Esophagus squamous epithelium (tissue), 5 donors: ENCODE measurements around the gene PSD2. TPM values are rescaled to one million over a fixed set of nuclear protein-coding genes. Genes with fewer than 3 reads are reported as not detected.

Experiments
- DNase-seq: peaks from one replicate; lab custom pipeline; 2025; lab: John Stamatoyannopoulos, UW
- H3K27ac ChIP-seq, 4 donors: fragments of 200-600 bp; sonication (generic); one replicate each; pipeline ENCODE4 v1.5.1; 2016 to 2019; ENCODE audit warnings: mild to moderate bottlenecking in 1 of 4
- H3K27me3 ChIP-seq, 4 donors: fragments of 200-600 bp; sonication (generic); 1 replicate in 3 of 4; 2 replicates in 1 of 4; pipeline versions ENCODE4 v1.5.1 to v1.6.0; 2017 to 2021; ENCODE audit warnings: antibody characterized with exemption in 1 of 4
- H3K36me3 ChIP-seq, 3 donors: fragments of 200-600 bp; sonication (generic); one replicate each; pipeline ENCODE4 v1.5.1; 2016 to 2019
- H3K4me1 ChIP-seq, 3 donors: fragments of 200-600 bp; sonication (generic); one replicate each; pipeline ENCODE4 v1.5.1; 2017 to 2019
- H3K4me3 ChIP-seq, 4 donors: fragments of 200-600 bp; sonication (generic); 1 replicate in 3 of 4; 2 replicates in 1 of 4; pipeline ENCODE4 v1.5.1; 2016 to 2019; ENCODE audit warnings: mild to moderate bottlenecking in 2 of 4, moderate library complexity in 1 of 4
- H3K9me3 ChIP-seq, 3 donors: fragments of 200-600 bp; sonication (generic); one replicate each; pipeline ENCODE4 v1.5.1; 2016 to 2019
- POLR2A ChIP-seq, 4 donors: fragments of 450-650 bp; IDR thresholded peaks; one replicate each; pipeline ENCODE4 v1.6.1; 2017; ENCODE audit warnings: antibody characterized with exemption in 4 of 4, mild to moderate bottlenecking in 4 of 4, moderate library complexity in 3 of 4
- WGBS, 2 donors: methylation state at CpG; one replicate each; pipeline ENCODE4 v1.1.5; 2018; 5-methylcytosine and 5-hydroxymethylcytosine counted together
- intact Hi-C: fragments of 100-400 bp; cut with DNase I; formaldehyde crosslinking; loops from one replicate; pipeline ENCODE4 v1.15.0; 2022
- total RNA-seq, 4 donors: library from RNA; depleted of rRNA; stranded (reverse); fragments of >200 nt; gene quantifications; one replicate each; pipeline ENCODE4 v1.1.0, GENCODE V29; 2016
- TF ChIP-seq, protein P1 (sequence below), 6 experiments: fragments of 450-650 bp in 4 of 6; fragments of 200-600 bp in 2 of 6; sonication (generic) in 2 of 6; IDR thresholded peaks; one replicate each; pipeline ENCODE4 v1.5.1; 2016 to 2019; ENCODE audit warnings: antibody characterized with exemption in 6 of 6, mild to moderate bottlenecking in 4 of 6, moderate library complexity in 4 of 6
- donor health status: DM: yes; HTN: yes; CAD: no.

The PSD2 gene
- total RNA-seq, 4 donors from 2014 or later: not detected

- intact Hi-C loops: no loop called here
These were observed 24.5 kb downstream of the PSD2 start for GRCh38 chr5:139820130-139820529.

DNA sequence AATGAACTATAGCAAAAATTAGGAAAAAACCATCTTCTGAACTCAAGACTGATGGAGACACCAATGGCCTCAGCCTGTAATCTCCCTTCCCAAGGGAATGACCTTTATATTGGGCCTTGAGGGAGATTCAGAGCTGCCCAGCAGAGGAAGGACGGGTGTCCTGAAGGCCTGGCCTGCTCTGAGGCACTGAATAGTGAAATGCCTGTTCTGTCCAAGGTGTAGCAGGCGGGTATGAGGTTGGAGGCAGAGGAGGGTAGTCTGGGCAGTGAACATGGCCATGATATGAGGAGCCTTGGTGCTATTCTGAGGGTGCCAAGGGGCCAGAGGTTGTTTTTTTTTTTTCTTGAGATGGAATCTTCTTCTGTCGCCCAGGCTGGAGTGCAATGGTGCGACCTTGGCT, 25.0 kb downstream of the PSD2 start:
- TF ChIP-seq, protein P1, sequence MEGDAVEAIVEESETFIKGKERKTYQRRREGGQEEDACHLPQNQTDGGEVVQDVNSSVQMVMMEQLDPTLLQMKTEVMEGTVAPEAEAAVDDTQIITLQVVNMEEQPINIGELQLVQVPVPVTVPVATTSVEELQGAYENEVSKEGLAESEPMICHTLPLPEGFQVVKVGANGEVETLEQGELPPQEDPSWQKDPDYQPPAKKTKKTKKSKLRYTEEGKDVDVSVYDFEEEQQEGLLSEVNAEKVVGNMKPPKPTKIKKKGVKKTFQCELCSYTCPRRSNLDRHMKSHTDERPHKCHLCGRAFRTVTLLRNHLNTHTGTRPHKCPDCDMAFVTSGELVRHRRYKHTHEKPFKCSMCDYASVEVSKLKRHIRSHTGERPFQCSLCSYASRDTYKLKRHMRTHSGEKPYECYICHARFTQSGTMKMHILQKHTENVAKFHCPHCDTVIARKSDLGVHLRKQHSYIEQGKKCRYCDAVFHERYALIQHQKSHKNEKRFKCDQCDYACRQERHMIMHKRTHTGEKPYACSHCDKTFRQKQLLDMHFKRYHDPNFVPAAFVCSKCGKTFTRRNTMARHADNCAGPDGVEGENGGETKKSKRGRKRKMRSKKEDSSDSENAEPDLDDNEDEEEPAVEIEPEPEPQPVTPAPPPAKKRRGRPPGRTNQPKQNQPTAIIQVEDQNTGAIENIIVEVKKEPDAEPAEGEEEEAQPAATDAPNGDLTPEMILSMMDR (IDR thresholded peaks at IDR 0.05): no peak
- no peak for TF ChIP-seq POLR2A (IDR thresholded peaks at IDR 0.05)
- intact Hi-C loops: no loop called here
- no peak overlapping the region for H3K27ac ChIP-seq
- 75 to 82% methylated on average over 4 of the region's 4 CpGs for WGBS, 2 donors
- no peaks in the 10 kb centered on the region for H3K36me3 ChIP-seq
- H3K4me3 ChIP-seq: no peak overlapping the region
- H3K9me3 ChIP-seq: no peaks in the 10 kb centered on the region
- DNase-seq: no peak
- no peaks in the 10 kb centered on the region for H3K4me1 ChIP-seq
- no peaks in the 10 kb centered on the region for H3K27me3 ChIP-seq

More at GRCh38 chr5:139820130-139820529, 24.5 kb downstream of the PSD2 start:
- WGBS, 2 donors: 46 to 57% methylated on average over 7 of the region's 7 CpGs
- no peak for TF ChIP-seq POLR2A (IDR thresholded peaks at IDR 0.05)
- TF ChIP-seq, protein P1 (IDR thresholded peaks at IDR 0.05): no peak
- H3K9me3 ChIP-seq: no peaks in the 10 kb centered on the region
- no peak overlapping the region for H3K27ac ChIP-seq
- DNase-seq: no peak
- H3K4me3 ChIP-seq: no peak overlapping the region
- H3K36me3 ChIP-seq: no peaks in the 10 kb centered on the region
- no peaks in the 10 kb centered on the region for H3K4me1 ChIP-seq
- no peaks in the 10 kb centered on the region for H3K27me3 ChIP-seq

GRCh38 chr5:139821806-139822552, 26.4 kb downstream of the PSD2 start:
- intact Hi-C loops: no loop called here
- no peaks in the 10 kb centered on the region for H3K36me3 ChIP-seq
- TF ChIP-seq, protein P1 (IDR thresholded peaks at IDR 0.05): no peak
- TF ChIP-seq POLR2A (IDR thresholded peaks at IDR 0.05): no peak
- DNase-seq: no peak
- no peaks in the 10 kb centered on the region for H3K9me3 ChIP-seq
- H3K4me1 ChIP-seq: no peaks in the 10 kb centered on the region
- no peaks in the 10 kb centered on the region for H3K27me3 ChIP-seq
- H3K4me3 ChIP-seq: no peak overlapping the region
- 91 to 93% methylated on average over 9 of the region's 11 CpGs for WGBS, 2 donors
- no peak overlapping the region for H3K27ac ChIP-seq

DNA sequence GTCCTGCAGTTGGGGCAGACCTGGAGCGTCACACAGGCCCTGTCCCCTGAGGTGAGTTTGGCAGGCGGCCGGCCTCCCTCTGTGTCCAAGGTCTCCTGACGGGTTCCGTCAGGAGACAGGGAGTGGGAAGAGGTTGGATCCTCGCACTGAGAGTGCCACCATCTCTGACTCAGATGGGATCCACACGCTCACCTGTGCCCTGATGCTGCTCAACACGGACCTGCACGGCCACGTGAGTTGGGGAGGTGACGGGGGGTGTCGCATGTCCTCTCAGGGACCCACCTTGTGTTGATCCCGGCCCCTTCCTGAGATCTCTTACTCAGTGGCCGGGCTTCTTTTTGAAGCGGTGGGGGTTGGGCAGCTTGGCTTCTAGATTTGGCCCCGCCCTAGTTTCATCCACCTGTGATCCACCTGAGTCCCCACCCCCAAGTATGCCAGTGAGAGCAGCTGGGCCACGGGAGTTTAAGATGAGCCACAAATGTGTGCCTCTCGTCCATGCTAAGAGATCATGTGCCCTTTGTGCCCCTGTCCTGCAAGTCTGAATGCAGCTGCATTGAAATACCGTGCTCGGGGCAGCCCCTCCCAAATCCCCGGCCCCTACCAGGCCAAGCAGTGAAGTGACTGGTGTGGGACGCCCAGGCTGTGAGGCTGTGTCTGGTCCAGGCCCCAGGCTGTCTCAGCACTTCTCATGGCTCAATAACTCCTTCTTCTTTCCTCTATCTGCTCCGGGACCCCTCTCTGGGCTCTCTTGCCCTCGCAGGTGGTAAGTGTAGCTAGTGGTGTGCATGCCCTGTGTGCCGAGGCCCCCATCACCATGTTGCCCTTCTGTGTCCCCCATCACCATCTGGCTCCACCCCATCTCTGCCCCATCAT, 27.2 kb downstream of the PSD2 start:
- Histone ChIP-seq H3K4me1 (no peaks in the 10 kb centered on the region), H3K9me3 (no peaks in the 10 kb centered on the region), H3K4me3 (no peak overlapping the region), H3K36me3 (no peaks in the 10 kb centered on the region), H3K27me3 (no peaks in the 10 kb centered on the region), H3K27ac (no peak overlapping the region)
- WGBS, 2 donors: 78 to 80% methylated on average over 14 to 15 of the region's 25 CpGs
- no peak for DNase-seq
- no peak for TF ChIP-seq POLR2A (IDR thresholded peaks at IDR 0.05)
- TF ChIP-seq, protein P1 (IDR thresholded peaks at IDR 0.05): no peak
- intact Hi-C loops: no loop called here
